ENCODE data around the gene POLR2H. TPM values are rescaled to one million over a fixed set of nuclear protein-coding genes. Genes with fewer than 3 reads are reported as not detected.
A peak's percentile ranks its signal among the peaks of the same experiment; 100 is the strongest.

Gene POLR2H
- 100 to 1,000 TPM in 1 of 2 donors, 10 to 100 TPM in 1; 79.6 to 103 TPM for polyA plus RNA-seq

DNA sequence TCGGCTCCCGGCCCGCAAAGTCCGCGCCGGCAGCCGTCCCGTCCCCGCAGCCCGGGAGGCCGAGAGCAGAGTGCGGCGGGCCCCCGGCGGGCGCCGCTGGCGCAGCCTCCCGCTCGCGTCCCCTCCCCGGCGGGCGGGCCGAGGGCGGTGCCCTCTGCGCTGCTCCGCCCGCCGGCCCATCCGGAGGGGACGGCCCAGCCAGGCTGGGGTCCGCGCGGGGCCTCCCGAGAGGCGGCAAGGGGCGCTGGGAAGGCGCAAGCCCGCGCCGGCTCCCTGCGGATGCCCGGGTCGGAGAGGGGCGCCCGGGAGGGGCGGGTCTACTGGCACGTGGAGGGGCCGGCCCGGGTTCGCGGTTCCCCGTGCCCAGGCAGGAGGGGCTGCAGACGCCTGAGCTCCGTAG lies at the start of gene POLR2H, which contains the start of gene CLCN2:
POLR2H (plus strand) TSS at position 179 of the 400 bp plus-strand sequence. CDS start 1,783 bp downstream, outside the sequence.
CLCN2 (minus strand) TSS at position 74 of the 400 bp plus-strand sequence. CDS start 126 bp downstream, outside the sequence.
- Histone ChIP-seq H3K36me3 (ENCODE audit: control insufficient read depth in 2 of 2, insufficient read depth in 2 of 2, low read length in 1 of 2) (peaks cover 0 to 3% of the 10 kb centered on the region in 2 donors), H3K4me3 (ENCODE audit: low read depth in 1 of 2, low read length in 2 of 2) (peak within 1 kb of the TSS; percentile 74 to 79), H3K4me1 (ENCODE audit: control insufficient read depth in 2 of 2, insufficient read depth in 2 of 2, low read length in 1 of 2) (peaks cover 0 to 6% of the 10 kb centered on the region in 2 donors), H3K9me3 (ENCODE audit: control insufficient read depth in 2 of 2, insufficient read depth in 1 of 2, low read depth in 1 of 2, low read length in 1 of 2) (no peaks in the 10 kb centered on the region), H3K27ac (ENCODE audit: low read depth in 2 of 2, low read length in 1 of 2) (peak within 1 kb of the TSS; percentile 99), H3K27me3 (ENCODE audit: control insufficient read depth in 1 of 2, insufficient read depth in 2 of 2, low read length in 2 of 2) (no peaks in the 10 kb centered on the region)
- 0% methylated on average over 33 to 56 of the region's 56 CpGs for whole genome bisulfite sequencing, 2 donors

DNA sequence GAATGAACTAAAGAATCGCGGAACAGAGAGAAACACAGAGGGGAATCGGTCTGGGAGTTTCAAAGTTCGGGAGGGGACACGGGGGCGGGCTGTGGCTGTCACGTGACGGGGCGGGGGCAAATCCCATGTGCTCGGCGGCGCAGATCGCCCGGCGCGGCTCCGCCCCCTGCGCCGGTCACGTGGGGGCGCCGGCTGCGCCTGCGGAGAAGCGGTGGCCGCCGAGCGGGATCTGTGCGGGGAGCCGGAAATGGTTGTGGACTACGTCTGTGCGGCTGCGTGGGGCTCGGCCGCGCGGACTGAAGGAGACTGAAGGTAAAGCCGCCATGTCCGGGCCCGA lies 47.2 kb upstream of the POLR2H start, which contains the start of gene EIF4G1:
EIF4G1 (plus strand) TSS at position 244 of the 337 bp plus-strand sequence. CDS start 1,191 bp downstream, outside the sequence.
- H3K27ac ChIP-seq (ENCODE audit: low read depth in 2 of 2, low read length in 1 of 2) = peak within 1 kb of the TSS; percentile 94 to 99
- H3K4me1 ChIP-seq (ENCODE audit: control insufficient read depth in 2 of 2, insufficient read depth in 2 of 2, low read length in 1 of 2) = peaks cover 0 to 16% of the 10 kb centered on the region in 2 donors
- H3K27me3 ChIP-seq (ENCODE audit: control insufficient read depth in 1 of 2, insufficient read depth in 2 of 2, low read length in 2 of 2) = no peaks in the 10 kb centered on the region
- WGBS, 2 donors = 1% methylated on average over 40 of the region's 40 CpGs
- peak within 1 kb of the TSS; percentile 84 for H3K4me3 ChIP-seq (ENCODE audit: low read depth in 1 of 2, low read length in 2 of 2)
- H3K36me3 ChIP-seq (ENCODE audit: control insufficient read depth in 2 of 2, insufficient read depth in 2 of 2, low read length in 1 of 2) = peaks cover 4 to 15% of the 10 kb centered on the region in 2 donors
- H3K9me3 ChIP-seq (ENCODE audit: control insufficient read depth in 2 of 2, insufficient read depth in 1 of 2, low read depth in 1 of 2, low read length in 1 of 2) = no peaks in the 10 kb centered on the region

DNA sequence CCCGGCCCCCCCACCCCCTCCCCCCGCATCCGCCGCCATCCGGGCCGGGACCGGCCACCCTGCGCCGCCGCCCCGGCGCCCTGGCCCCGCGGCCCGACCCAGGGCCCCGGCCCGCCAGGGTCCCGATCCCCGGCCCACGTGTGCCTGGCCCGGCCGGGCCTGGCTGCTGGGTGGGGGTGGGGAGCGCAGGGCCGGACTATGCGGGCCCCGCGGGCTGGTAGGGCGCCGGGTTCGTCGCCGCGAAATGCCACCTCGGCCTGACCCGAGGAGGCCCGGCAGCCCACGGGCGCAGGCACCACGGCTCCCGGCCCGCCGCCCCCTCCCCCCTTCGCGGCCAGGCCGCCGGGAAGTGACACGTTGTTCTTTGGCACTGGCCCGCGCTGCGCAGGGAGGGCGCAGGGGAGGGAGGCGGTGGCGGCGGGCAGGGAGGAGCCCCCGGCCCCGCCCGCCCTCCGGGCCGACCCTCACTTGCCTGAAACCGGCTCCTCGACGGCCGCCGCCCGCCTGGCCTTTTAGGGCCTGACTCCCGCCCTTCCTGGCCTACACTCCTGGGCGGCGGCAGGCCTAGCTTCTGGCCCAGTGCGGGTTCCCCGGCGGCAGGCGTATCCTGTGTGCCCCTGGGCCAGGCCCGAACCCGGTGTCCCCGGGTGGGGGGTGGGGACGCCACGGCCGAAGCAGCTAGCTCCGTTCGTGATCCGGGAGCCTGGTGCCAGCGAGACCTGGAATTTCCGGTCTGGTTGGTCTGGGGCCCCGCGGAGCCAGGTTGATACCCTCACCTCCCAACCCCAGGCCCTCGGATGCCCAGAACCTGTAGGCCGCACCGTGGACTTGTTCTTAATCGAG lies 46.6 kb upstream of the POLR2H start:
- Histone ChIP-seq H3K4me3 (ENCODE audit: low read depth in 1 of 2, low read length in 2 of 2) (peak overlapping the region; percentile 84), H3K27ac (ENCODE audit: low read depth in 2 of 2, low read length in 1 of 2) (peak overlapping the region; percentile 94 to 99), H3K27me3 (ENCODE audit: control insufficient read depth in 1 of 2, insufficient read depth in 2 of 2, low read length in 2 of 2) (no peaks in the 10 kb centered on the region), H3K4me1 (ENCODE audit: control insufficient read depth in 2 of 2, insufficient read depth in 2 of 2, low read length in 1 of 2) (peaks cover 0 to 21% of the 10 kb centered on the region in 2 donors), H3K36me3 (ENCODE audit: control insufficient read depth in 2 of 2, insufficient read depth in 2 of 2, low read length in 1 of 2) (peaks cover 4 to 17% of the 10 kb centered on the region in 2 donors), H3K9me3 (ENCODE audit: control insufficient read depth in 2 of 2, insufficient read depth in 1 of 2, low read depth in 1 of 2, low read length in 1 of 2) (no peaks in the 10 kb centered on the region)
- whole genome bisulfite sequencing, 2 donors = 0 to 1% methylated on average over 52 to 89 of the region's 89 CpGs

DNA sequence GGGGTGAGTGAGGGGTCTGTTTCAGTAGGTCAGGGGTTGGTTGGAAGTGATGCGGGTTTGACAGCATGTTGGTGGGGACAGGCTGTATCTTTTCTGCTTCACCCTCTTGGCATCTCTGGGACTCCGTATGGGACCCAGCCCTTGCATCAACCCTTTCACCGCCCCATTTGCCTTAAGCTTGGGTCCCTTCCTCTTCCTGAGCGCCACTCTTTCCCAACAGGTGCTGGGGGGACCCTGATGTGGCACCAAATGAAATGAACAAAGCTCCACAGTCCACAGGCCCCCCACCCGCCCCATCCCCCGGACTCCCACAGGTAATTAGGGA lies 46.0 kb upstream of the POLR2H start:
- Histone ChIP-seq H3K27me3 (ENCODE audit: control insufficient read depth in 1 of 2, insufficient read depth in 2 of 2, low read length in 2 of 2) (no peaks in the 10 kb centered on the region), H3K36me3 (ENCODE audit: control insufficient read depth in 2 of 2, insufficient read depth in 2 of 2, low read length in 1 of 2) (peaks cover 4 to 22% of the 10 kb centered on the region in 2 donors), H3K4me3 (ENCODE audit: low read depth in 1 of 2, low read length in 2 of 2) (peak overlapping the region; percentile 84), H3K9me3 (ENCODE audit: control insufficient read depth in 2 of 2, insufficient read depth in 1 of 2, low read depth in 1 of 2, low read length in 1 of 2) (no peaks in the 10 kb centered on the region), H3K4me1 (ENCODE audit: control insufficient read depth in 2 of 2, insufficient read depth in 2 of 2, low read length in 1 of 2) (peaks cover 0 to 25% of the 10 kb centered on the region in 2 donors), H3K27ac (ENCODE audit: low read depth in 2 of 2, low read length in 1 of 2) (peak overlapping the region; percentile 94 to 99)
- 4 to 8% methylated on average over 6 of the region's 6 CpGs for WGBS, 2 donors

DNA sequence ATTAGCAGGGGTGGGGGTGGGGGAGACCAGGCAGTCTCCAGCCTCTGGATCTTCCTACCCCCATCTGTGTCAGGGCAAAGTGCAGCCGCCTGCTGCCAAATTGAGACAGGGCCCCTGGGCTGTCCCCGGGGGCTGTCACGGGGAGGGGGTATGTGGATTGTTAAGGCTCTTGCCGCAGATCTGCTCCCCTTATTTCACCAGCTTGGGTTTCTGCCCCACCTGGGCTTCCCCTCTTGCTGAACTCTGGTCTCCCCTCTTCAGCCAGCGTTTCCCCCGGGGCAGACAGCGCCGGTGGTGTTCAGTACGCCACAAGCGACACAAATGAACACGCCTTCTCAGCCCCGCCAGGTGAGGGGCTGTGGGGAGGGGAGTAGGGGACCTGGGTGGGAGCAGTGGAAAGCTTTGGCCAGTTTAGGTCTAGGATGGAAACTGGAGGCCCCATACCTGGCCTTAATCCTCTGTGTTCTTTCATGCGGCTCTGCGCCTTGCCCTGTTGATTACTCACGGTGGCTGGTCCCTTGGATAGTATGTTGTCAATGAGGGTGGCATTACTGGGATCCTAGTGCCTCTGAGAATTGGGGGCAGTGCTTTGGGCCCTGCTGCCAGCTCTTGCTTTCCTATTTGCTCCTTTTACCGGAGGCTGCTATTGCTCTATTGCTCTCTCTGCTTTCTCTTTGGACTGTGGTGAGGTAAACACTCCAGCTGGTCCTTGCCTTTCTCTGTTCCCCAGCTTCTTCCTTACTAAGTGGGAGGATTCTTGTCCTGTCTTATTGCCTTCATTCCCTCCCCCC lies 45.4 kb upstream of the POLR2H start:
- peaks cover 4 to 26% of the 10 kb centered on the region in 2 donors for H3K36me3 ChIP-seq (ENCODE audit: control insufficient read depth in 2 of 2, insufficient read depth in 2 of 2, low read length in 1 of 2)
- H3K27me3 ChIP-seq (ENCODE audit: control insufficient read depth in 1 of 2, insufficient read depth in 2 of 2, low read length in 2 of 2) = no peaks in the 10 kb centered on the region
- H3K9me3 ChIP-seq (ENCODE audit: control insufficient read depth in 2 of 2, insufficient read depth in 1 of 2, low read depth in 1 of 2, low read length in 1 of 2) = no peaks in the 10 kb centered on the region
- peaks cover 0 to 28% of the 10 kb centered on the region in 2 donors for H3K4me1 ChIP-seq (ENCODE audit: control insufficient read depth in 2 of 2, insufficient read depth in 2 of 2, low read length in 1 of 2)
- WGBS, 2 donors = 14 to 22% methylated on average over 16 of the region's 16 CpGs
- peak overlapping the region; percentile 94 to 99 for H3K27ac ChIP-seq (ENCODE audit: low read depth in 2 of 2, low read length in 1 of 2)
- H3K4me3 ChIP-seq (ENCODE audit: low read depth in 1 of 2, low read length in 2 of 2) = peak overlapping the region; percentile 84

DNA sequence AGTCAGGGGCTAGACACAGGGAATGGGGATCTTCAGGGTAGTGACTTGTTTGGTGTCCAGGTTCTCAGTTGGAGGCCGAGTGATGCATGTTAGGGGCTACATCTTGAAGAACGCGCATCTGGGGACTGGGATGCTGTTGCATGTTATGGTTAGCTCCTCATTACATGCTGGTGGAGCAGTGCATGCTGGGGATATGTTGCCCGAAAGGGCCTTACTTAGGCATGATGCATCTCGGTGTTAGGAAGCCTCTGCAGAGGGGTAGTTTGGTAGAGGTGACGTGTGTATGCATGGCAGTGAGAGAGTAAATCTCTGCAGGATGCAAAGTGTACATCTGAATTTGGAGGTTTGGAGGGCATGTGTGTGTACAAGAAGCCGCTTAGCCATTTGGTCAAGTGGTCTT lies 44.7 kb upstream of the POLR2H start:
- Histone ChIP-seq H3K27ac (ENCODE audit: low read depth in 2 of 2, low read length in 1 of 2) (peak overlapping the region; percentile 94 to 99), H3K4me3 (ENCODE audit: low read depth in 1 of 2, low read length in 2 of 2) (peak overlapping the region; percentile 84), H3K4me1 (ENCODE audit: control insufficient read depth in 2 of 2, insufficient read depth in 2 of 2, low read length in 1 of 2) (peaks cover 0 to 28% of the 10 kb centered on the region in 2 donors), H3K36me3 (ENCODE audit: control insufficient read depth in 2 of 2, insufficient read depth in 2 of 2, low read length in 1 of 2) (peaks cover 7 to 34% of the 10 kb centered on the region in 2 donors), H3K27me3 (ENCODE audit: control insufficient read depth in 1 of 2, insufficient read depth in 2 of 2, low read length in 2 of 2) (no peaks in the 10 kb centered on the region), H3K9me3 (ENCODE audit: control insufficient read depth in 2 of 2, insufficient read depth in 1 of 2, low read depth in 1 of 2, low read length in 1 of 2) (no peaks in the 10 kb centered on the region)
- 63 to 66% methylated on average over 7 of the region's 7 CpGs for WGBS, 2 donors

DNA sequence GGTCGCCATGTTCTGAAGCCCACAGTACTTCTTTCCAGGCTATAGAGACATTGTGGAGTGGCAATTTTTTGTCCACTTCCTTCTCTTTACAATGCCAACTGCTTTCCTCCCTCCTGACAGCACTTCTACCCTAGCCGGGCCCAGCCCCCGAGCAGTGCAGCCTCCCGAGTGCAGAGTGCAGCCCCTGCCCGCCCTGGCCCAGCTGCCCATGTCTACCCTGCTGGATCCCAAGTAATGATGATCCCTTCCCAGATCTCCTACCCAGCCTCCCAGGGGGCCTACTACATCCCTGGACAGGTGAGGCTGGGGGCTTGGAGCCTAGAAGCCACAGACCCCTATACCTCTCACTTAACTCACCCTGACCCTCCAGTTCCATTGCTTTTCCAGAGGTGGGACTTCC lies 44.3 kb upstream of the POLR2H start:
- no peaks in the 10 kb centered on the region for H3K27me3 ChIP-seq (ENCODE audit: control insufficient read depth in 1 of 2, insufficient read depth in 2 of 2, low read length in 2 of 2)
- H3K36me3 ChIP-seq (ENCODE audit: control insufficient read depth in 2 of 2, insufficient read depth in 2 of 2, low read length in 1 of 2) = peaks cover 7 to 36% of the 10 kb centered on the region in 2 donors
- H3K4me1 ChIP-seq (ENCODE audit: control insufficient read depth in 2 of 2, insufficient read depth in 2 of 2, low read length in 1 of 2) = peaks cover 0 to 28% of the 10 kb centered on the region in 2 donors
- WGBS, 2 donors = 45 to 58% methylated on average over 5 of the region's 5 CpGs
- peak overlapping the region; percentile 84 for H3K4me3 ChIP-seq (ENCODE audit: low read depth in 1 of 2, low read length in 2 of 2)
- H3K9me3 ChIP-seq (ENCODE audit: control insufficient read depth in 2 of 2, insufficient read depth in 1 of 2, low read depth in 1 of 2, low read length in 1 of 2) = no peaks in the 10 kb centered on the region
- H3K27ac ChIP-seq (ENCODE audit: low read depth in 2 of 2, low read length in 1 of 2) = peak overlapping the region; percentile 68 to 99

DNA sequence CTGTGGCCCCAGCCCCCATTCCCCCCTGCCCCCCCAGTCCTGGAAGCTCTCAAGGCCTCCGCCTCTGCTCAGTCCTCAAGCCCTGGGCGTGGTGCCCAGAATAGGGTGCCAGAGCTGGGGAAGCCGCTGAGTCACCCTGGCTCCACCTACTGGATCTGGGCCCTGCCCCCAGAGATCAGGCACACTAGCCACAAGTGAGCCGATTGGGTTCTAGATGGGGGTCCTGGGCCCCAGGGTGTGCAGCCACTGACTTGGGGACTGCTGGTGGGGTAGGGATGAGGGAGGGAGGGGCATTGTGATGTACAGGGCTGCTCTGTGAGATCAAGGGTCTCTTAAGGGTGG lies 41.4 kb upstream of the POLR2H start:
- H3K36me3 ChIP-seq (ENCODE audit: control insufficient read depth in 2 of 2, insufficient read depth in 2 of 2, low read length in 1 of 2) = peaks cover 25 to 61% of the 10 kb centered on the region in 2 donors
- H3K4me3 ChIP-seq (ENCODE audit: low read depth in 1 of 2, low read length in 2 of 2) = peak overlapping the region; percentile 49 to 54
- no peaks in the 10 kb centered on the region for H3K27me3 ChIP-seq (ENCODE audit: control insufficient read depth in 1 of 2, insufficient read depth in 2 of 2, low read length in 2 of 2)
- H3K9me3 ChIP-seq (ENCODE audit: control insufficient read depth in 2 of 2, insufficient read depth in 1 of 2, low read depth in 1 of 2, low read length in 1 of 2) = no peaks in the 10 kb centered on the region
- H3K4me1 ChIP-seq (ENCODE audit: control insufficient read depth in 2 of 2, insufficient read depth in 2 of 2, low read length in 1 of 2) = peaks cover 0 to 28% of the 10 kb centered on the region in 2 donors
- H3K27ac ChIP-seq (ENCODE audit: low read depth in 2 of 2, low read length in 1 of 2) = peak overlapping the region; percentile 98 to 99
- 0 to 6% methylated on average over 4 of the region's 4 CpGs for WGBS, 2 donors

DNA sequence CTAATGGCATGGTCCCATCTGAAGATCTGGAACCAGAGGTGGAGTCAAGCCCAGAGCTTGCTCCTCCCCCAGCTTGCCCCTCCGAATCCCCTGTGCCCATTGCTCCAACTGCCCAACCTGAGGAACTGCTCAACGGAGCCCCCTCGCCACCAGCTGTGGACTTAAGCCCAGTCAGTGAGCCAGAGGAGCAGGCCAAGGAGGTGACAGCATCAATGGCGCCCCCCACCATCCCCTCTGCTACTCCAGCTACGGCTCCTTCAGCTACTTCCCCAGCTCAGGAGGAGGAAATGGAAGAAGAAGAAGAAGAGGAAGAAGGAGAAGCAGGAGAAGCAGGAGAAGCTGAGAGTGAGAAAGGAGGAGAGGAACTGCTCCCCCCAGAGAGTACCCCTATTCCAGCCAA lies 39.8 kb upstream of the POLR2H start:
- Histone ChIP-seq H3K27me3 (ENCODE audit: control insufficient read depth in 1 of 2, insufficient read depth in 2 of 2, low read length in 2 of 2) (no peaks in the 10 kb centered on the region), H3K9me3 (ENCODE audit: control insufficient read depth in 2 of 2, insufficient read depth in 1 of 2, low read depth in 1 of 2, low read length in 1 of 2) (no peaks in the 10 kb centered on the region), H3K4me1 (ENCODE audit: control insufficient read depth in 2 of 2, insufficient read depth in 2 of 2, low read length in 1 of 2) (peaks cover 0 to 23% of the 10 kb centered on the region in 2 donors), H3K36me3 (ENCODE audit: control insufficient read depth in 2 of 2, insufficient read depth in 2 of 2, low read length in 1 of 2) (peaks cover 31 to 70% of the 10 kb centered on the region in 2 donors), H3K27ac (ENCODE audit: low read depth in 2 of 2, low read length in 1 of 2) (peak overlapping the region in 1 of 2 donors; percentile 45), H3K4me3 (ENCODE audit: low read depth in 1 of 2, low read length in 2 of 2) (no peak overlapping the region)
- WGBS, 2 donors = 84 to 90% methylated on average over 5 of the region's 5 CpGs
